ENCODE results near the gene DDX39A. TPM values are rescaled to one million over a fixed set of nuclear protein-coding genes. Genes with fewer than 3 reads are reported as not detected.

Gene DDX39A
- total and polyA plus RNA-seq, 2 of the 13 experiments (the other 11 are each of a cell fraction or from before 2014, with no cell fraction given), result 34.6 to 90.4 TPM

- TF ChIP-seq ZNF770 (CRISPR knock-in tag; IDR thresholded peaks at IDR 0.05), result peak; percentile 82
- TF ChIP-seq POGZ (CRISPR knock-in tag; IDR thresholded peaks at IDR 0.05), result 0 out of 2 replicates have a peak, but pooled peaks have one; percentile 24
- no peak for TF ChIP-seq DBP (CRISPR knock-in tag; IDR thresholded peaks at IDR 0.05; ENCODE audit: not compliant biosample characterization)
- no peak for TF ChIP-seq SMARCE1 (IDR thresholded peaks at IDR 0.05; ENCODE audit: borderline replicate concordance)
- no peak for TF ChIP-seq ELF4 (CRISPR knock-in tag; IDR thresholded peaks at IDR 0.05; ENCODE audit: borderline replicate concordance)
- peak; percentile 39; the same call in 1 of the 2 replicates for TF ChIP-seq PATZ1 (CRISPR knock-in tag; IDR thresholded peaks at IDR 0.05)
- TF ChIP-seq SP5 (CRISPR knock-in tag; IDR thresholded peaks at IDR 0.05; ENCODE audit: borderline replicate concordance, low read depth), result peak; percentile 83
- TF ChIP-seq TARDBP (CRISPR knock-in tag; IDR thresholded peaks at IDR 0.05), result no peak
- no peak for TF ChIP-seq ZBED4 (CRISPR knock-in tag; IDR thresholded peaks at IDR 0.05; ENCODE audit: borderline replicate concordance)
- TF ChIP-seq TBX2 (CRISPR knock-in tag; IDR thresholded peaks at IDR 0.05; ENCODE audit: borderline replicate concordance), result peak; percentile 43; the same call in 1 of the 2 replicates
- TF ChIP-seq ZSCAN25 (CRISPR knock-in tag; IDR thresholded peaks at IDR 0.05), result 0 out of 2 replicates have a peak, but pooled peaks have one; percentile 35
- TF ChIP-seq HMGXB3 (CRISPR knock-in tag; IDR thresholded peaks at IDR 0.05; ENCODE audit: borderline replicate concordance), result no peak
- no peak for TF ChIP-seq RFXAP (CRISPR knock-in tag; IDR thresholded peaks at IDR 0.05; ENCODE audit: borderline replicate concordance)
- peak; percentile 12; the same call in 1 of the 3 replicates for TF ChIP-seq MXI1 (IDR thresholded peaks at IDR 0.05; ENCODE audit: borderline replicate concordance, low read depth, low read length)
These were observed 15.6 kb upstream of the DDX39A start (continued) for GRCh38 chr19:14434543-14435319.
